Naive thymus-derived CD8-positive, alpha-beta T cell (primary cell): ENCODE measurements around the gene FRYL. TPM values are rescaled to one million over a fixed set of nuclear protein-coding genes. Genes with fewer than 3 reads are reported as not detected.

Experiments
- ATAC-seq, 2 donors: fragments of 150-1000 bp; cut with Tn5 transposase in 1 of 2; sonication (Bioruptor Pico), chemical (Tn5 transposase) in 1 of 2; 1 replicate in 1 of 2; 2 replicates in 1 of 2; pipeline ENCODE4 v1.10.0; 2021; ENCODE audit warnings: mild to moderate bottlenecking in 2 of 2, moderate library complexity in 2 of 2
- POLR2A ChIA-PET: fragments of 350-600 bp; sonication (Branson Sonifier 250); formaldehyde crosslinking; loops from one replicate; lab custom pipeline; 2021; ENCODE audit warnings: antibody characterized with exemption; lab: Charles Lee
- DNase-seq, 10 donors: peaks; one replicate each; pipeline versions ENCODE4 v3.0.0 to v3.0.0-alpha.2; 2020 to 2022
- H3K27ac Mint-ChIP-seq, 10 donors: one replicate each; pipeline ENCODE4 v1.8.0; 2020 to 2022; ENCODE audit warnings: mild to moderate bottlenecking in 10 of 10, mixed read lengths in 10 of 10, moderate library complexity in 4 of 10, inconsistent platforms in 1 of 10
- H3K27me3 Mint-ChIP-seq, 5 donors: one replicate each; pipeline ENCODE4 v1.8.0; 2021 to 2022; ENCODE audit warnings: mixed read lengths in 5 of 5
- H3K36me3 Mint-ChIP-seq, 3 donors: one replicate each; pipeline ENCODE4 v1.8.0; 2020 to 2022; ENCODE audit warnings: mixed read lengths in 3 of 3, mild to moderate bottlenecking in 2 of 3, inconsistent platforms in 1 of 3
- H3K4me1 Mint-ChIP-seq, 4 donors: one replicate each; pipeline ENCODE4 v1.8.0; 2021 to 2022; ENCODE audit warnings: mixed read lengths in 4 of 4
- H3K4me3 Mint-ChIP-seq, 10 donors: one replicate each; pipeline ENCODE4 v1.8.0; 2020 to 2022; ENCODE audit warnings: mild to moderate bottlenecking in 10 of 10, mixed read lengths in 10 of 10, moderate library complexity in 6 of 10, inconsistent platforms in 1 of 10
- H3K9me3 Mint-ChIP-seq, 9 donors: one replicate each; pipeline ENCODE4 v1.8.0; 2020 to 2022; ENCODE audit warnings: mixed read lengths in 9 of 9, mild to moderate bottlenecking in 3 of 9, inconsistent platforms in 1 of 9, moderate library complexity in 1 of 9
- polyA plus RNA-seq, 3 donors: library from polyadenylated mRNA; unstranded; fragments of 300-500 nt; fragmentation: Illumina TruSeq; gene quantifications; one replicate each; pipeline ENCODE4 v1.2.3, GENCODE V29; 2021
- total RNA-seq, 8 experiments: library from RNA in 2 of 8; stranded (reverse) in 2 of 8; gene quantifications; one replicate each; pipeline ENCODE4 v1.2.3 and lab custom pipeline; 2021 to 2026

FRYL gene
- total and polyA plus RNA-seq, 5 experiments from 2014 or later = 31.4 to 119 (median 36.4) TPM

DNA sequence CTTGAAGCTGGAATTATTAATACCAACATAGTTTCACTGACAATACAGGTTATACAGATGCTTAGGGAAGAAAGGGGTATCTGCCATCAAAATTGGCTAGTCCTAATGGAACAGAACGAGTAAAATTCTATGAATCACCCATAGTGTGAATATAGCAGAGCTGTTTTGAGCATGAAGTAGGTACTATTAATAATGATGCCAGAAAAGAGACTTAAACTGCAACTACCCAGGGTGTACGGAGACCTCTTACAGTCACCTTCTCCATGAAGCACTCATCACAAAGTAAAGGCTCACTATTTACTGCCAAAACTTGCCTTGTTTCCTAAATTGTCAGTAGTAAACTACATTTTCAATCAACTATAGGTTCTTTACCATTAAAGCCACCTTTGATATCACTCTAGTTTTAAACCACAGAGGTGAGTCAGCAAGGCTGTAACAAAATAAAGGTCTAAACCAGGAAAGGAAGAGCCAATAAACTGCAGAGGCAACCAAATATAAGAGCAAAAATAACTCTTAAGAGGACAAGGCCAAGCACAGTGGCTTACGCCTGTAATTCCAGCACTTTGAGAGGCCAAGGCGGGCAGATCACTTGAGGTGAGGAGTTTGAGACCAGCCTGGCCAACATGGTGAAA, 114.4 kb downstream of the FRYL start:
- Mint-ChIP-seq H3K36me3 (peaks cover 10 to 31% (median 26%) of the 10 kb centered on the region in 3 donors), H3K27ac (peak overlapping the region in 4 of 10 donors; percentile 9 to 64 (median 42)), H3K27me3 (no peaks in the 10 kb centered on the region), H3K4me1 (peaks cover 17 to 57% (median 39%) of the 10 kb centered on the region in 4 donors), H3K4me3 (peak overlapping the region in 3 of 10 donors; percentile 1 to 24 (median 18)), H3K9me3 (peaks cover 0 to 27% (median 10%) of the 10 kb centered on the region in 9 donors)
- ATAC-seq (no peak), DNase-seq (no peak)
- POLR2A ChIA-PET = no interaction called here

DNA sequence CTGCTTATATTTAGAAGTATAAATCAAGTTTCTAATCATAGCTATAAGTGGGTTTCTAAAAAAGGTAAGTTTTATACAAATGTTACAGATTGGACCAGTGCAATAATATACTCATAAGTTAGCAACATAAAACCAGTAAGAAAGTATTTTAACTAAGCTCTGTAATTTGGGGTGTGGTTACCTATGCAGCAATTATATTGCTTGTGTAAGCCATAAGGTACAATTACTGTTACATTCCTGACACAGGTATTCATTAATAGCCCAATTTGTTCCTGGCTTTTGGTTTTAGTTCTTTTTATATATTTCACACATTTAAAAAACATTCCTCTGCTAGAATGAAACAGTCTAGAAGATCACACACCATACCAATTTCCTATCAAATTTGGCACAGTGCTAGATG, 115.1 kb downstream of the FRYL start:
- no peaks in the 10 kb centered on the region for H3K27me3 Mint-ChIP-seq
- POLR2A ChIA-PET = no interaction called here
- peaks cover 16 to 60% (median 45%) of the 10 kb centered on the region in 4 donors for H3K4me1 Mint-ChIP-seq
- peaks cover 10 to 31% (median 30%) of the 10 kb centered on the region in 3 donors for H3K36me3 Mint-ChIP-seq
- no peak for DNase-seq
- peak overlapping the region in 1 of 10 donors; percentile 58 for H3K27ac Mint-ChIP-seq
- no peak for ATAC-seq
- H3K9me3 Mint-ChIP-seq = peaks cover 0 to 27% (median 8%) of the 10 kb centered on the region in 9 donors
- no peak overlapping the region for H3K4me3 Mint-ChIP-seq

- POLR2A ChIA-PET = no interaction called here
- Mint-ChIP-seq H3K36me3 (peaks cover 10 to 43% (median 33%) of the 10 kb centered on the region in 3 donors), H3K4me1 (peaks cover 22 to 44% (median 36%) of the 10 kb centered on the region in 4 donors), H3K27ac (peak overlapping the region in 1 of 10 donors; percentile 19), H3K27me3 (no peaks in the 10 kb centered on the region), H3K9me3 (peaks cover 0 to 27% (median 8%) of the 10 kb centered on the region in 9 donors), H3K4me3 (peak overlapping the region in 1 of 10 donors; percentile 28)
- DNase-seq (no peak), ATAC-seq (no peak)
These were observed 118.7 kb downstream of the FRYL start for GRCh38 chr4:48661391-48661790.

- Mint-ChIP-seq H3K27me3 (no peaks in the 10 kb centered on the region), H3K36me3 (peaks cover 10 to 41% (median 33%) of the 10 kb centered on the region in 3 donors), H3K4me3 (no peak overlapping the region), H3K27ac (no peak overlapping the region), H3K9me3 (peaks cover 0 to 27% (median 8%) of the 10 kb centered on the region in 9 donors), H3K4me1 (peaks cover 18 to 36% (median 30%) of the 10 kb centered on the region in 4 donors)
- DNase-seq (no peak), ATAC-seq (no peak)
- POLR2A ChIA-PET = no interaction called here
These were observed 119.7 kb downstream of the FRYL start for GRCh38 chr4:48660347-48660746.

- Mint-ChIP-seq H3K27ac (no peak overlapping the region), H3K9me3 (no peaks in the 10 kb centered on the region), H3K27me3 (no peaks in the 10 kb centered on the region), H3K4me3 (peak overlapping the region in 1 of 10 donors; percentile 16), H3K4me1 (peaks cover 31 to 49% (median 45%) of the 10 kb centered on the region in 4 donors), H3K36me3 (peaks cover 5 to 38% (median 7%) of the 10 kb centered on the region in 3 donors)
- DNase-seq = no peak
- POLR2A ChIA-PET = no interaction called here
- ATAC-seq = no peak
These were observed 125.9 kb downstream of the FRYL start for GRCh38 chr4:48654015-48654664.

DNA sequence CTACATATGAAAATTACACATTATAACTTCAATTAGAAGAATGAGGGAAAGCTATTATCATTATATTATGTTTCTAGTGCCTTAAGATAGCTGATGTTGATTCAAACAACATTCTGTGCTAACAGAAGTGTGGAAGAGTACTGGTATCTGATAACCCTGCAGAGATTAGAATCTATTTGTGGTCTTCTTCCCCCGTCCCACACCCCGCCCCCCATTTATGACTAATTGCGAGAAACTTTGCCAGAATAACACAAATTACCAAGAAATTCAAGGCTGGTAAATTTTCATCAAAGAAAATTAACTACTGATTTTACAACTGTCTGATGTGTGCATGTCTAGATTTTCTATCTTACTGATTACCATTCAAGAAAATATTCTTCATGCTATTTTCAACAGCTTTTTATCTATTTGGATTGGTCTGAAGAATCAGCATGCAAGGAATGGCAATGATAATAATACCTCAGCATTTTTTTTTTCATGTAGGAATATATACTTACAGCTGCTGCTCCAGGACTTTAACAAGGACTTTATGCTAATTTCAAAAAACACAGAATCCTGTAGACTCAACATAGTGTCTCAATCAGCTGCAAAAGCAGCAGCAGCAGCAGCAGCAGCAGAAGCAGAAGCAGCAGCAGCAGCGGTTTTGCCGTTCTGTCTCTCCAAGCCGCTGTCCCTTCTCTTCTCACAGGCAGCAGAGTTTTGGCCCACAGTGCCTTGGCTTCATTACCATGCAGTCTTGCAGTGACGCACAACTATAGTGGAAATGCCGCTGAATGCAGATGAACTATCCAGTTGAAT, 126.7 kb downstream of the FRYL start:
- no peak for ATAC-seq
- POLR2A ChIA-PET = no interaction called here
- Mint-ChIP-seq H3K4me1 (peaks cover 28 to 46% (median 42%) of the 10 kb centered on the region in 4 donors), H3K9me3 (no peaks in the 10 kb centered on the region), H3K27me3 (no peaks in the 10 kb centered on the region), H3K27ac (peak overlapping the region in 1 of 10 donors; percentile 68), H3K36me3 (peaks cover 5 to 31% (median 5%) of the 10 kb centered on the region in 3 donors), H3K4me3 (no peak overlapping the region)
- DNase-seq = no peak

- peak overlapping the region in 2 of 10 donors; percentile 34 to 60 for H3K27ac Mint-ChIP-seq
- no peaks in the 10 kb centered on the region for H3K9me3 Mint-ChIP-seq
- ATAC-seq (no peak), DNase-seq (no peak)
- H3K4me1 Mint-ChIP-seq = peaks cover 31 to 56% (median 53%) of the 10 kb centered on the region in 4 donors
- H3K4me3 Mint-ChIP-seq = no peak overlapping the region
- POLR2A ChIA-PET = no interaction called here
- H3K36me3 Mint-ChIP-seq = peaks cover 5 to 27% (median 5%) of the 10 kb centered on the region in 3 donors
- no peaks in the 10 kb centered on the region for H3K27me3 Mint-ChIP-seq
These were observed 128.2 kb downstream of the FRYL start for GRCh38 chr4:48651914-48652313.

DNA sequence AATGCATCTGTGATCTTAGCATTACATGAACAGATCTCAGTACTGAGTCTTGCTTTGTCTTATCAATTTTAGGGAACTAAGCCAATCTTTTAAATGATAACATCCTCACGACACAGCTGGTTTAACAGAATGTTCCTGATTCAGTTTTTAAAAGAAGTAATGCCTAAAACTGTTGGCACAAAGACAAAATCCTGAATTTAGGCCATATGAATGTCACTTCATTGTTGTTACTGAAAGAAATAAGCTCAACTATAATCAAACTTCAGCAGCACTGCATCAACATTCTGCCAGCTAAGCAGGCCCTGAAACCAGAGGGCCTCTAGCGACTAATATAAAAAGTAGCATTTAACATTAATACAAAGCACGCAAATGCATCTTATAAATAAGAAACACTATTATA, 130.6 kb downstream of the FRYL start:
- H3K9me3 Mint-ChIP-seq = no peaks in the 10 kb centered on the region
- H3K4me1 Mint-ChIP-seq = peaks cover 30 to 67% (median 52%) of the 10 kb centered on the region in 4 donors
- ATAC-seq (no peak), DNase-seq (no peak)
- peaks cover 5 to 26% (median 8%) of the 10 kb centered on the region in 3 donors for H3K36me3 Mint-ChIP-seq
- no peak overlapping the region for H3K27ac Mint-ChIP-seq
- H3K4me3 Mint-ChIP-seq = no peak overlapping the region
- H3K27me3 Mint-ChIP-seq = no peaks in the 10 kb centered on the region
- POLR2A ChIA-PET = no interaction called here

DNA sequence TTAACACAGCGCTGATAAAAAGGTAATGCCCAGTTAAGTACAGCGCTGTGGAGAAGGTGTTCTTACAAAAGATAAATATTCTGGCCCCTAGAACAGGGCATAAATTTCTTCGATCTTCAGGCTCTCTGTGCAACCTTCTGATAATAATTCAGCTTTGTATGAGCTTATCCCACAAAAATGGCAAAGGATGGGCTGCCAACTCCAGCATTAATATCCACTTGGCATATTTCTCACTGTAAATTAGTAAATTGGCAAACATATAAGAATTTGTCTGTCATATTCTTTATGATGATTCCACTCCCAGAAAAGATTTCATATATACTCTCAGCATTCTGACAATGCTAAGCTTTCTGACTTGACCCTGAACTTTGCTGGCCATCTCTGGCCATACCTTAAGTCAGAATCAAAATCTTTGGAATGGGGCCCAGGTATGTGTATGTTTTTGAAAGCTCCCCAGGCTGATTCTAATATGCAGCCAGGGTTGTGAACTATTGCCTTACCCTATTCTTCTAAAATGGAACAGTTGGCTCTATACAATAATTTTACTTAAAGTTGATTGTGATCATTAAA, 134.8 kb downstream of the FRYL start:
- H3K9me3 Mint-ChIP-seq = no peaks in the 10 kb centered on the region
- peaks cover 29 to 64% (median 50%) of the 10 kb centered on the region in 4 donors for H3K4me1 Mint-ChIP-seq
- no peak for DNase-seq
- peaks cover 2 to 6% (median 4%) of the 10 kb centered on the region in 3 donors for H3K36me3 Mint-ChIP-seq
- H3K27me3 Mint-ChIP-seq = no peaks in the 10 kb centered on the region
- ATAC-seq = no peak
- no peak overlapping the region for H3K4me3 Mint-ChIP-seq
- POLR2A ChIA-PET = no interaction called here
- H3K27ac Mint-ChIP-seq = no peak overlapping the region

DNA sequence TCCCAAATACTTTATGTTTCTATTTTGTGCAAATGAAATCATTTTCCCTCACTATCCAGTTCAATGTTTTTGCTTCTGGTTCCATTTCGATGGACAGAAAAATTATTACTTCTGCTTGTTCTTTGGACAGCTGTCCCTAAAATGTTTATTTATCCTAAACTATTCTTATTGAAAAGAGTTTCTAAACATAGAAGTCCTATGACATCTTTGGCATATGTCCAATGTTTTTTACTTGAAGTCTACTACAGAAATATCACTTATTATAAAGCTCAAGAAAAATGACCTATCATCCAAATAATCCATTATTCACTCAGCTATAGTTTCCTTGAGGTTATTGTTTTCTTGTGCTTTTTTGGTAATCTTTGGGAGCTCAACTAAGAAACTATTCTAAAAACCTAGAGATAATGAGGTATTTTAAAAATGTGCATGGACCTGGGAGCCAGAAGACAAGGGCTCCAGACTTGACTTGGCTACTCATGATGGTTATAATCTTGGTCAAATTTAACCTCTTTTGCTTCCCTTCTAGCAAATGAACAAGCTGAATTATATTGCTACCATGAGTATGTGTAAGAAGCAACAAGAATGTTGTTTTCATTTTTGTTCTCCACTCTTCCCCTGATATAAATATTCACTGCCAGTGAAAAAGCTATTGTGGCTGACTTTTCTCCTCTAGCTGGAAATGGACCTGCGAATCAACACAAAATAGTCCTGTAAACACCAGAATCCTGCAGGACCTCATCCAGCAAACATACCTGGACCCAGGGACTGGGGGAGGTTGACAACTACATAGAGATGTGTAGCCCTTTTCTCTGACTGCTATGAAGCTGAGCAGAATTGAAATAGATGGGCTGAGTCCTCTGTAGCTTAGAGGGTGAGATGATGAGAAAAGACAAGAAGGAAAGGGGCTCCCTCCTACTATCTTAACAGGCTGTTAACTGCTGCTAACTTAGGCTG, 137.4 kb downstream of the FRYL start:
- no peak for DNase-seq
- POLR2A ChIA-PET = no interaction called here
- Mint-ChIP-seq H3K4me1 (peaks cover 25 to 62% (median 53%) of the 10 kb centered on the region in 4 donors), H3K27me3 (no peaks in the 10 kb centered on the region), H3K9me3 (peaks cover 0 to 2% (median 0%) of the 10 kb centered on the region in 9 donors), H3K4me3 (no peak overlapping the region), H3K27ac (peak overlapping the region in 4 of 10 donors; percentile 5 to 63 (median 21)), H3K36me3 (peaks cover 0 to 17% (median 6%) of the 10 kb centered on the region in 3 donors)
- no peak for ATAC-seq

DNA sequence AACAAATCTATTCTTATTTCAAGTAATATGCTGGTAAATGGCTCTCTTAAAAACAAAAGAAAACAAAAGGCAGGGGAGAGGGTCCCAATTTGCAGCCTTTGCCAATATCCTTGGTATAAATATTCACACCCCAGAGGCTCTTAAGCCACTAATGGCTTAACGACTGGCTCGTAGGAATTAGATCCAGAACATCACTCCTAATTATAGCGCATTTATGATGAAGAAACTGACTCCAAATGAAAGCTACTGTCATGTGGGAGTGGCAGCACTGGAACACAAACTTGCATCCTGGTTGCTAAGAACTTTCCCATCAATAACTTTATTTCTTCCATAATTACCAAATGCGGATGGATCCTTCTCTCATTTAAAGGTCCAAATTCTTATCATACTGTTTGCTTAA, 138.7 kb downstream of the FRYL start:
- Mint-ChIP-seq H3K36me3 (peaks cover 0 to 17% (median 4%) of the 10 kb centered on the region in 3 donors), H3K9me3 (peaks cover 0 to 2% (median 0%) of the 10 kb centered on the region in 9 donors), H3K4me3 (no peak overlapping the region), H3K27ac (peak overlapping the region in 1 of 10 donors; percentile 71), H3K27me3 (no peaks in the 10 kb centered on the region), H3K4me1 (peaks cover 25 to 59% (median 51%) of the 10 kb centered on the region in 4 donors)
- ATAC-seq (no peak), DNase-seq (no peak)
- POLR2A ChIA-PET = no interaction called here
